Gastrocnemius medialis (tissue), 4 donors: ENCODE results near the gene PTPN7. TPM values are rescaled to one million over a fixed set of nuclear protein-coding genes. Genes with fewer than 3 reads are reported as not detected.

Experiments used
- ATAC-seq, 2 donors: fragments of 150-250 bp; one replicate each; pipeline ENCODE4 v1.9.1; 2016
- DNase-seq, 2 donors: peaks; one replicate each; pipeline ENCODE4 v3.0.0-alpha.2; 2019
- H3K27ac ChIP-seq, 4 donors: fragments of 200-600 bp; sonication (generic); 1 replicate in 1 of 4; 2 replicates in 3 of 4; pipeline ENCODE4 v1.5.1; 2016 to 2018; ENCODE audit warnings: mild to moderate bottlenecking in 2 of 4, moderate library complexity in 1 of 4
- H3K27me3 ChIP-seq, 3 donors: fragments of 200-600 bp; sonication (generic) in 2 of 3; 1 replicate in 1 of 3; 2 replicates in 2 of 3; pipeline versions ENCODE4 v1.5.1 to v1.6.0; 2016 to 2019; ENCODE audit warnings: mild to moderate bottlenecking in 1 of 3, moderate library complexity in 1 of 3
- H3K36me3 ChIP-seq, 2 donors: fragments of 200-600 bp; sonication (generic) in 1 of 2; one replicate each; pipeline ENCODE4 v1.5.1; 2017 to 2018
- H3K4me1 ChIP-seq, 2 donors: fragments of 200-600 bp; sonication (generic) in 1 of 2; one replicate each; pipeline ENCODE4 v1.5.1; 2016 to 2017; ENCODE audit warnings: mild to moderate bottlenecking in 2 of 2
- H3K4me3 ChIP-seq, 4 donors: fragments of 200-600 bp; sonication (generic) in 3 of 4; 1 replicate in 1 of 4; 2 replicates in 3 of 4; pipeline ENCODE4 v1.5.1; 2016 to 2019; ENCODE audit warnings: mild to moderate bottlenecking in 2 of 4
- H3K9me3 ChIP-seq, 3 donors: fragments of 200-600 bp; sonication (generic) in 2 of 3; 1 replicate in 1 of 3; 2 replicates in 2 of 3; pipeline ENCODE4 v1.5.1; 2016 to 2019
- POLR2A ChIP-seq, 2 donors: fragments of 450-650 bp; IDR thresholded peaks; one replicate each; pipeline ENCODE4 v1.6.1; 2017; ENCODE audit warnings: antibody characterized with exemption in 2 of 2, mild to moderate bottlenecking in 2 of 2, moderate library complexity in 2 of 2
- in situ Hi-C, 4 donors: fragments of 200-750 bp; cut with MboI; loops; one replicate each; pipeline versions ENCODE4 v1.15.0 to v1.8.0; 2017; ENCODE audit warnings: low sequenced_read_pairs in 4 of 4
- intact Hi-C: fragments of 100-400 bp; cut with DNase I; formaldehyde crosslinking; loops from one replicate; pipeline ENCODE4 v1.15.1; 2023; ENCODE audit warnings: low total_unique reads
- total RNA-seq, 4 donors: library from RNA; depleted of rRNA; stranded (reverse); fragments of >200 nt; gene quantifications; one replicate each; pipeline versions ENCODE4 v1.1.0 to v1.2.3, GENCODE V29; 2016
- TF ChIP-seq, protein P1 (sequence below), 5 experiments: fragments of 450-650 bp in 3 of 5; fragments of 200-600 bp in 2 of 5; sonication (generic) in 2 of 5; IDR thresholded peaks in 4 of 5; conservative IDR thresholded peaks in 1 of 5; 1 replicate in 4 of 5; 2 replicates in 1 of 5; pipeline ENCODE4 v1.5.1; 2016 to 2019; ENCODE audit warnings: antibody characterized with exemption in 5 of 5, mild to moderate bottlenecking in 3 of 5, moderate library complexity in 3 of 5

The PTPN7 gene
- total RNA-seq, 4 donors from 2014 or later, result 0.19 to 0.76 (median 0.49) TPM

DNA sequence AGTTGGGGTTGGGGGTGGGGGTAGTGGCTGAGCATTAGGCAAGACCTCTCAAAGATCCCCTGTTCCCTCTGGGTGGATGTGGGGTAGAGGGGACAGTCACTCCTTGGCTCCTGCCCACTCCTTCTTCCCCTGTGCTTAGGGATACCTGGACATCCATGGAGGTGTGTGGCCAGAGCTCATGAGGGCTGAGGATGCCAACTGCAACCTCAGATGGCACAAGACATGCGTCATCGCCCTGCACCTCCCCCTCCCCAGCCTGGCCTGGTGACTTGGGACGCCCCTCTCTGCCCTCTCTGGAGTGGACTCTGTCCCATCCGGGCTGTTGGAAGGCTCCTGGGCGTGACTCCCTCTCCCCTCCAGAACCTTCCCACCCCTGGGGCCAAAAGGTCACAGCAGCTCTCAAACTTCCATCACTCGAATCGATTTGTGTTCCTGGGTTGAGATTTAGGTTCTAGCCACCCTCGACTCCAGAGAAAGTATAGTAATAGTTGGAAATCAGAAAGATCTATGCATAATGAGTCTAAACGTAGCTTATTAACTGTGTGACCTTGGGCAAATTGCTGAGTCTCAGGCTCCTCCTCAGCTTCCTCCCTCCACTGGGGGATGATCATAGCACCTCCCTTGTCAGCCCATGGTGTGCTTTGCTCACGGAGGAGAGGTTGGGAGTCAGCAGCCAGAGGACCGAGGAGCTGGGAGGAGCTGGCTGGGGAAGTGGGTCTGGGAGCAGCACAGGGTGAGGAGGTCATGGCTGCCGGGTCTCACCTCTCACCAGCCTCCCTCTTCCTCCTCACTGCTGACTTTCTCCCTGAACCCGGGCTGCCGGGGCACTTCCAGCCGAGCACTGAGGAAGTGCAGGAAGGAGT, 2.2 kb upstream of the PTPN7 start:
- H3K36me3 ChIP-seq, result no peaks in the 10 kb centered on the region
- intact Hi-C loops (no loop called here), in situ Hi-C loops (no loop called here)
- DNase-seq (no peak), ATAC-seq (no peak)
- H3K27me3 ChIP-seq, result no peaks in the 10 kb centered on the region
- H3K4me1 ChIP-seq, result no peaks in the 10 kb centered on the region
- H3K4me3 ChIP-seq, result no peak overlapping the region
- TF ChIP-seq POLR2A (IDR thresholded peaks at IDR 0.05), result no peak
- TF ChIP-seq, protein P1, sequence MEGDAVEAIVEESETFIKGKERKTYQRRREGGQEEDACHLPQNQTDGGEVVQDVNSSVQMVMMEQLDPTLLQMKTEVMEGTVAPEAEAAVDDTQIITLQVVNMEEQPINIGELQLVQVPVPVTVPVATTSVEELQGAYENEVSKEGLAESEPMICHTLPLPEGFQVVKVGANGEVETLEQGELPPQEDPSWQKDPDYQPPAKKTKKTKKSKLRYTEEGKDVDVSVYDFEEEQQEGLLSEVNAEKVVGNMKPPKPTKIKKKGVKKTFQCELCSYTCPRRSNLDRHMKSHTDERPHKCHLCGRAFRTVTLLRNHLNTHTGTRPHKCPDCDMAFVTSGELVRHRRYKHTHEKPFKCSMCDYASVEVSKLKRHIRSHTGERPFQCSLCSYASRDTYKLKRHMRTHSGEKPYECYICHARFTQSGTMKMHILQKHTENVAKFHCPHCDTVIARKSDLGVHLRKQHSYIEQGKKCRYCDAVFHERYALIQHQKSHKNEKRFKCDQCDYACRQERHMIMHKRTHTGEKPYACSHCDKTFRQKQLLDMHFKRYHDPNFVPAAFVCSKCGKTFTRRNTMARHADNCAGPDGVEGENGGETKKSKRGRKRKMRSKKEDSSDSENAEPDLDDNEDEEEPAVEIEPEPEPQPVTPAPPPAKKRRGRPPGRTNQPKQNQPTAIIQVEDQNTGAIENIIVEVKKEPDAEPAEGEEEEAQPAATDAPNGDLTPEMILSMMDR (IDR thresholded peaks at IDR 0.05 in 4 of 5, conservative IDR thresholded peaks at IDR 0.05 in 1 of 5), result no peak
- no peak overlapping the region for H3K27ac ChIP-seq
- no peaks in the 10 kb centered on the region for H3K9me3 ChIP-seq

DNA sequence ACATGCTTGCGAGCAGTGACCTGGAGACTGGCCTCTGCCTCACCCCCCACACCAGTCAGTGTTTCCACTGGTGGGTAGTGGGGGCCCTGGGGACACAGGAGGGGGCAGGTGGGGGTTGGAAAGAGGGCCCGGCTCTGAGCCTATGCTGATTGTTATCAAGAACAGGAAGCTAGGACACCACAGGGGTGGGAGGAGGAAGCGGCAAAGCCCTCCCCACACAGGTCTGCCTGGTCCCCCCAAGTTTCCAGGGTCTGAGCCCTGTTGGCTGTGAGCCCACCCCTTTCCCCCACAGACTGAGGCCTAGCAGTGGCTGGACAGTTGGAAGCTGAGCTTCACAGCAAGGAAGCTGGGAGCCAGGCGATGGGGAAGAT, 1.6 kb upstream of the PTPN7 start:
- no peaks in the 10 kb centered on the region for H3K27me3 ChIP-seq
- H3K4me3 ChIP-seq, result no peak overlapping the region
- H3K9me3 ChIP-seq, result no peaks in the 10 kb centered on the region
- no peaks in the 10 kb centered on the region for H3K4me1 ChIP-seq
- ATAC-seq (no peak), DNase-seq (no peak)
- intact Hi-C loops, result no loop called here
- no peak overlapping the region for H3K27ac ChIP-seq
- H3K36me3 ChIP-seq, result no peaks in the 10 kb centered on the region
- no peak for TF ChIP-seq POLR2A (IDR thresholded peaks at IDR 0.05)
- TF ChIP-seq, protein P1 (IDR thresholded peaks at IDR 0.05 in 4 of 5, conservative IDR thresholded peaks at IDR 0.05 in 1 of 5), result no peak
- in situ Hi-C loops, result no loop called here

DNA sequence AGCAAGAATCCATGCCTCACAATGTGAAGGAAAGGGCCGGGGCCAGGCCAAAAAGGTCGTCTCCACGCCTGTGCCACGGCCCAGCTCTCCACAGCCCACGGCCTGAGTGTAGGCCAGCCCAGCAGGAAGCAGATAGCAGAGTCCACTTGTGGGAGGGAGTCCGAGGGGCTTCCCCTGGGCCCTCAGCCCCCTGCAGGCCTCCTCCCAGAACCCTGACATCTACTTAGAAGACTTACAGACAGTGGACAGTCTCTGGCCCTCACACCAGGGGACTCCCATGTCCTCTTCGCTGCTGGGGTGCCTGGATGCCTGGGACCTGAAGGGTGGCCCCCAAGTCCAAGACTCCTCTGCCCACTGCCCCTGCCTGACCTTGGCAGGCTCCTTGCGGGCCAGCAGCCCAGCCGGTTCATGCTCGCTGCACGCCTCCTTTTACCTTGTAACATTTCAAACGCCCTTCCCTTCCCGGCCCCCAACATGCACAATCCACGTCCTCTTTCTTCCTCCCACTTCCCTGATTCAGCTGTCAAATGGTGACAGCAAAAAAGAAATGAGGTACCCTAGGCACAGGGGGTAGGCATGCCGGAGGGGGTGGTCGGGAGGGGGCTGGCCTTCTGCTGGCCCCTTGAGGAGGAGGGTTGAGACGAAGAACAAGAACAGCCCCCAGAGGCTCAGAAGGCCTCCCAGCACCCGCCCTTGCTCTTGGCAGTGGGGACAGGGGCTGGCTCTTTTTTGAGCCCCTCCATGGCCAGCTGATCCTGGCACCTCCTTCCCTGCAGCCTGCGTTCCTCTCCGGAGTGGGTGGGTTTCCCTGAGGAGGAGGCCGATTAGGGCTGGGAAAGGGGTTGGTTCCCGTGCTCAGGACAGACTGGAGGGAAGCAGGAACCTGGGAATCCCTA, 997 bp upstream of the PTPN7 start:
- no peak for TF ChIP-seq POLR2A (IDR thresholded peaks at IDR 0.05)
- TF ChIP-seq, protein P1 (IDR thresholded peaks at IDR 0.05 in 4 of 5, conservative IDR thresholded peaks at IDR 0.05 in 1 of 5), result no peak
- Histone ChIP-seq H3K27ac (no peak overlapping the region), H3K4me3 (no peak overlapping the region), H3K36me3 (no peaks in the 10 kb centered on the region), H3K9me3 (no peaks in the 10 kb centered on the region), H3K27me3 (no peaks in the 10 kb centered on the region), H3K4me1 (no peaks in the 10 kb centered on the region)
- DNase-seq, result no peak
- in situ Hi-C loops (no loop called here), intact Hi-C loops (no loop called here)
- no peak for ATAC-seq

DNA sequence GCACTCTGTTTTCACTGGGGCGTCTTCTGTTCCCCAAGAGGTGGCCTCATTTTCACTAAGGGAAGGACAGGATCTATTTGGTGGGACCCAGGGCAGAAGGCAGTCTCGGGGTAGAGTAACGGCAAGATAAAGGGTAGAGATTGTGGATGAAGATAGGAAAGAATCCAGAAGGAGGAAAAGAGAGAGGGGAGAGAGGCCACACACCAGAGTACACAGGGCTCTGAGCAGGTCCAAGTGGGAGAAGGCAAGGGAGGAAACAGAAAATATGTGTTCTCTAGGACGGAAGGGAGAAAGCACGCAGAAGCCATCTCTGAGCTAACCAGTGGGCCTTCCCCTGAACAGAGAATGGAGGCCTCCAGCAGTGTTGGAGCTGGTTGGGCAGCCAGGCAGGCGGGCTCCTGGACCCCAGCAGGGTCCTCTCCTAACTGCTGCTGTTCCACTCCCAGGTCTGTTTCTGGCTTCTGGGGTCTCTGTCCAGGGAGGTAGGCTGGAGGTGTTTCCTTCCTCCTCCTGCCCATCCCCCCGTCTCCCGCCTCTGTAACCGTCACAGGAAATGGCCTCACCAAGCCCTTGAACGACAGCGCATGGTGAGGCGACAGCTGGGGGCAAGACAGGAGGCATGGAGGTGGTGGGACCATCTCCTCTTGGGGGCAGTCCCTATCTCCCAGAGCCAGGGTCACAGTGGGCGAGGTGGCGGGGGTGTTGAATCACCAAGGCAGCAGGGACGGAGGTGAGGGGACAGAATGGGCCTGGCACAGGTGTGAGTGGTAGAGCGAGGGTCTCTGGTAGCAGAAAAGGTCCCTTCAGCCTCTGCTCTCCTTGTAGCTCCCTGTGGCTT, 649 bp downstream of the PTPN7 start:
- Histone ChIP-seq H3K4me1 (no peaks in the 10 kb centered on the region), H3K9me3 (no peaks in the 10 kb centered on the region), H3K27me3 (no peaks in the 10 kb centered on the region), H3K4me3 (no peak overlapping the region), H3K36me3 (no peaks in the 10 kb centered on the region), H3K27ac (peak overlapping the region in 1 of 4 donors; percentile 36)
- intact Hi-C loops, result no loop called here
- DNase-seq, result no peak
- in situ Hi-C loops, result no loop called here
- TF ChIP-seq, protein P1 (IDR thresholded peaks at IDR 0.05 in 4 of 5, conservative IDR thresholded peaks at IDR 0.05 in 1 of 5), result no peak
- TF ChIP-seq POLR2A (IDR thresholded peaks at IDR 0.05), result no peak
- no peak for ATAC-seq
